ENCODE data around the gene TSPOAP1.

The TSPOAP1 gene

DNA sequence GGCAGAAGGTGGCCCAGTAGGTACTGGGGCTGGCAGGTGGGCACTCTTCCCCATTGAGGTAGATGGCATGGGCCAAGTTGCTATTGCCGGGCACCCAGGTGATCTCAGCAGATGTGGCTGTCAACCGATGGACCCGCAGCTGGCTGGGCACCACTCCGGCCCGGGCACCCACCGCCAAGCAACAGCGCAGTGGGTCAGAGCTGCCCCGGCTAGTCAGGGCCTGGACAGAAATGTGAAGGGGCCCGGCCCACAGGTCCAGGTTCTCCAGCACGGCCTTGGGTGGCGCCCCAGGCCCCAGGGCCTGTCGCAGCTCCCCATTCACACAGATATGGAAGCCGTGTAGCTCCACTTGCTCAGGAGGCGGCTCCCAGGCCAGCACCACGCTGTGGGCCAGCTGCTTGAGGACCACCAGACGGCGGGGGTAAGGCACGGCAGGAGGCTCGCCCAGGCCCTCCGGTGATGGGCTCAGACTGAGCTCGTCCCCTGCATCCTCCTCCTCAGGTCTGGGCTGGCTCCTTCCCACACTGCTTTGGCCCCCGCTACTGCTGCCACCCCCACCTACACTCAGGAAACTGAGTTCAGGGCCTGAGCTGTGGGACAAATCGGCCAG is 16.5 kb downstream of the TSPOAP1 start:
- Mint-ChIP-seq H3K4me1 (ENCODE audit: low read depth) (peaks cover 4% of the 10 kb centered on the region), H3K9me3 (no peaks in the 10 kb centered on the region), H3K27ac (no peak overlapping the region), H3K27me3 (no peaks in the 10 kb centered on the region), H3K4me3 (no peak overlapping the region), H3K36me3 (ENCODE audit: low read depth) (no peaks in the 10 kb centered on the region)

DNA sequence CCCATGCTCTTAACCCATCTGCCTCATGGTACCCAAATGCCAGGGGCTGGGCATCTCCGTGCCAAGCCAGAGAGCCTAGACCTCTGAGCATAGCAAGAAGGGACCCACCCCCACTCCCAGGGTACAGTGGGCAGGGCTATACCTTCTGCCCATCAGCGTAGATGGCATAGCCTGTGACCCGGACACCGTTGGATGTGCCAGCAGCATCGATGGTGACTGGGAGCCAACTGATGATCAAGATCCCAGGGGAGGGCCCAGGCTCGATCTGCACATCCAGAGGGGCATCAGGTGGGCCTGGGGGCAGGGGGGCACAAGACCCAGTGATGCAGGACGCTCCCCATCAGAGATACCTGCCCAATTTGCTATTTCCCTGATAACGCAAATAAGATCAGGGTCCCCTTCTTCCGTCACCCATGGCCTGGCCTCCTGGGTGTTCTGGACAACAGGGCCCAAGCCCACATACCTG is 17.1 kb downstream of the TSPOAP1 start:
- Mint-ChIP-seq H3K4me3 (no peak overlapping the region), H3K36me3 (ENCODE audit: low read depth) (no peaks in the 10 kb centered on the region), H3K27ac (no peak overlapping the region), H3K4me1 (ENCODE audit: low read depth) (no peaks in the 10 kb centered on the region), H3K27me3 (no peaks in the 10 kb centered on the region), H3K9me3 (no peaks in the 10 kb centered on the region)

DNA sequence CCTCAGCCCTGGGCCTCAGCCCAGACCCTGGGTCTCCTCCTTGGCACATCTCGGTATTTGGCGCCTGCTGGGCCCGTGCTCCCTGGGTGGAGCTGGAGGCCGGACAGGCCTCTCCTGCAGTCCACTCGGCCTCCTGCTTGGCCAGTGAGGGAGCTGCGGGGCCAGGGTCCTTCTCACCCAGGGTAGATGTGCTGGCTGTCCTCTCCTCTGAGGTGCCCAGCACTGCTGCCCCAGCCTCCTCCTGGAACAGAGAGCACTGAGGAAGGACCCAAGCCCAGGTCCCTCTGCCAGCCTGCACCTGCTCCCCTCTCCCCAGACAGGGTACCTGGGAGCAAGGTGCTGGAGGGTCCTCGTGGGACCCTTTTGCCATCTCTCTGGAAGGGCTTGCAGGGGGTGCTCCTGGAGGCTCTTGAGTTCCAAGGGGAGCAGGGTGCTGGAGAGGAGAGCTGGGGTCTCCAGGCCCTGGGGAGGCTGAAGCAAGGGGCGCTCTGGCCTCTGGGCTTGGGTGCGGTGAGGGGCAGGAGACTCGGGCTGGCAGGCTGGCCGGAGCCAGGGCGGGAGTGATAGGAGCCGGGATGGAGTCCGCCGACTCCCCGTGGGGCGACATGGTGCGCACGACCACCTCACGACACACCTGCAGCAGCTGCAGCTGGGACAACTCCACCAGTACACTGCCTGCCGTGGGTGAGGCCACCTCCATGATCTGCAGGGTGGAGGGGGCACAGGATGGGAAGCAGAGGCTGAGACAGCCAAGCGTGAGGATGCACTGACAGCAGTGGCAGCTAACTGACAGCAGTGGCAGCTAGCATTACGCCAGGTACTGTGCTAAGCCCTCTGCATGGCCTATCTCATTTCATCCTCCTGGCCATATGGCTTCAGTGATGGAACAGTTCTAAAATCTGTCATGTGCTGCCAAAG is 17.8 kb downstream of the TSPOAP1 start:
- no peaks in the 10 kb centered on the region for H3K27me3 Mint-ChIP-seq
- H3K4me1 Mint-ChIP-seq (ENCODE audit: low read depth), result no peaks in the 10 kb centered on the region
- no peaks in the 10 kb centered on the region for H3K9me3 Mint-ChIP-seq
- H3K27ac Mint-ChIP-seq, result no peak overlapping the region
- H3K4me3 Mint-ChIP-seq, result no peak overlapping the region
- no peaks in the 10 kb centered on the region for H3K36me3 Mint-ChIP-seq (ENCODE audit: low read depth)

DNA sequence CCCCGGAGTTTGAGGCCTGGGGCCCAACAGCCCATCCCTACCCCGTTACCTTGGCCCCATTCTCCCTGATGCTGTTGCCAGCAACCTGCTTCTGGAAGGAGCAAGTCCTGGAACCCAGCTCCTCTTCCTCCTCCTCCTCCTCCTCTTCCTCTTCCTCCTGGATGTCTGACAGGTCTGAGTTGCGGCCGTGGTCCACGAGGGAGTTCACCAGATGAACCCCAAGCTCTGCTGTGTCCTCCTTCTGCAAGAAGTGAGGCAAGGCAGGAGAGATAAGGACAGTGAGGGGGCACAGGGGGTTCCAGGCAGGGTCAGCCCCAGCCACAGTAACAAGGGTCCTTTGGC is 18.7 kb downstream of the TSPOAP1 start:
- Mint-ChIP-seq H3K4me3 (no peak overlapping the region), H3K36me3 (ENCODE audit: low read depth) (no peaks in the 10 kb centered on the region), H3K27ac (no peak overlapping the region), H3K27me3 (no peaks in the 10 kb centered on the region), H3K9me3 (no peaks in the 10 kb centered on the region), H3K4me1 (ENCODE audit: low read depth) (no peaks in the 10 kb centered on the region)

GRCh38 chr17:58308985-58309917 is 19.3 kb downstream of the TSPOAP1 start:
- Mint-ChIP-seq H3K27me3 (no peaks in the 10 kb centered on the region), H3K4me1 (ENCODE audit: low read depth) (peaks cover 2% of the 10 kb centered on the region), H3K36me3 (ENCODE audit: low read depth) (peaks cover 2% of the 10 kb centered on the region), H3K9me3 (no peaks in the 10 kb centered on the region), H3K27ac (no peak overlapping the region), H3K4me3 (no peak overlapping the region)

DNA sequence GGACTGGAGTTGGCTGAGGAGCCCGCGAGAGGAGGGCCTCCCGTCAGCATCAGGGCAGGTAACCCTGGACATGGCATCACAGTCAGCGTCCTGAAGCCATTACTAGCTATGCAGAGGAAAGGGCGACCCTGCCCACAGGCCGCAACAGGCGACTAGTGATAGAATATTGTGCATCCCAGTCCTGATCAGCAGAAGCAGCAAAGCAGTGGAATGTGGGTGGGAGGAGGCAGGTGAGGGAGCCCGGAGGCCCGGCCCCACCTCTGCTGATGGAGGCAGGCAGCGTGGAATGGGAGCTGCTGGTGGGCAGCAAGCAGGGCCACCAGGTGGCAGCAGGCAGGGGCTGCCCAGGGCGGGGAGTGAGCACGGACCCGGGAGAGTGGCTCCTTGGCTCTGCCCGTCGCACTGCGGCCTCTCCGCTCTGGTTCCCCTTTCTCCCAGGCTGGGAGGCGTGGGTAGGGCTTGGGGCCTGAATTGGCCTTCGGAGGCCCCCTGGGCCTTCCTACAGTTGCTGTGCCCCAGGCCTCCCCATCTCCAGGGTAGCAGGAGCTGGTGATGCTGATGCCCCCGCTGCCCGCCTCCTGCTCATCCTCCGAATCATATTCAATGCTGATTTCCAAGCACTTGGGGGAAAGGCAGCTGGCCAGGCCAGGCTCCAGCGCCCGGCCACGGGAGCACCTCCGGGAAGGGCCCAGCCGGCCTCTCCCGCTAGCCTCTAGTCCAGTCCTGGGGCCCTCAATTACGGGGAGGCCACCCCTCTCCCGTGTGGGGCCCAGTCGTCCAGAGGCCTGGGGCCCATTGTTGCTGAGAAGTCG is 20.2 kb downstream of the TSPOAP1 start:
- H3K27ac Mint-ChIP-seq, result no peak overlapping the region
- peaks cover 4% of the 10 kb centered on the region for H3K36me3 Mint-ChIP-seq (ENCODE audit: low read depth)
- no peak overlapping the region for H3K4me3 Mint-ChIP-seq
- H3K27me3 Mint-ChIP-seq, result no peaks in the 10 kb centered on the region
- no peaks in the 10 kb centered on the region for H3K9me3 Mint-ChIP-seq
- peaks cover 7% of the 10 kb centered on the region for H3K4me1 Mint-ChIP-seq (ENCODE audit: low read depth)

DNA sequence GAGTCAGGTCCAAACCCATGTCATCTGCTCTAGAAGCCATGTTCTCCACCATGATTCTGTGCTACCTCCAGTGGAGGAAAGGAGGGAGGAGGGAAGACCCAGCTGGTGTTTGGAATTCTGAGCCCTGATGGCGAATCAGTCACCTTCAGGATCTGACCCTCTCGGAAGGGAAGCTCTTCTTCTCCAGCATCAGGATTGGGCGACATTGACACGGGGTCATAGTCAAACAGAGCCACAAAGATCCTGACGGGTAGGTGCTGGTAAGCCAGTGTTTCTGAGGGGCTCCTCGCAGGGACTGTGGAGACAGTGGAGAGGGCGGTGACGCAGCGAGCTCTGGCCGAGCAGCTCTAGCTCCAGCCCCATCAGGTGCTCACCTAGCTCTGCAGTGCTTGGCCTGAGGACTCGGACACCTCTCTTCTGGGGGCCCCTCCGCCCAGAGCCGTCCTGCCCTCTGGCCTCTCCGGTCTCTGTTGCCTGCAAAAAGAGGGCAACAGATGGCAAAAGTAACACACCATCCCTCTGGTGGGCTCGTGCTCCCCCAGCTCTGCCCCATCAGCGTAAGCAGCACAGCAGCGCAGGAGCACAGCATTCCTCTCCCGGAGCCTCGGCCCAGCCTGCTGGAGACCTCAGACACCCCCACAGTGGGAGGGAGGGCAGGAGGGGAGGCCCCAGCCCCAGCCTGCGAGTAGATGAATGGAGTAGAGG is 21.0 kb downstream of the TSPOAP1 start:
- Mint-ChIP-seq H3K36me3 (ENCODE audit: low read depth) (peaks cover 4% of the 10 kb centered on the region), H3K9me3 (no peaks in the 10 kb centered on the region), H3K4me1 (ENCODE audit: low read depth) (peaks cover 7% of the 10 kb centered on the region), H3K4me3 (no peak overlapping the region), H3K27me3 (no peaks in the 10 kb centered on the region), H3K27ac (no peak overlapping the region)

DNA sequence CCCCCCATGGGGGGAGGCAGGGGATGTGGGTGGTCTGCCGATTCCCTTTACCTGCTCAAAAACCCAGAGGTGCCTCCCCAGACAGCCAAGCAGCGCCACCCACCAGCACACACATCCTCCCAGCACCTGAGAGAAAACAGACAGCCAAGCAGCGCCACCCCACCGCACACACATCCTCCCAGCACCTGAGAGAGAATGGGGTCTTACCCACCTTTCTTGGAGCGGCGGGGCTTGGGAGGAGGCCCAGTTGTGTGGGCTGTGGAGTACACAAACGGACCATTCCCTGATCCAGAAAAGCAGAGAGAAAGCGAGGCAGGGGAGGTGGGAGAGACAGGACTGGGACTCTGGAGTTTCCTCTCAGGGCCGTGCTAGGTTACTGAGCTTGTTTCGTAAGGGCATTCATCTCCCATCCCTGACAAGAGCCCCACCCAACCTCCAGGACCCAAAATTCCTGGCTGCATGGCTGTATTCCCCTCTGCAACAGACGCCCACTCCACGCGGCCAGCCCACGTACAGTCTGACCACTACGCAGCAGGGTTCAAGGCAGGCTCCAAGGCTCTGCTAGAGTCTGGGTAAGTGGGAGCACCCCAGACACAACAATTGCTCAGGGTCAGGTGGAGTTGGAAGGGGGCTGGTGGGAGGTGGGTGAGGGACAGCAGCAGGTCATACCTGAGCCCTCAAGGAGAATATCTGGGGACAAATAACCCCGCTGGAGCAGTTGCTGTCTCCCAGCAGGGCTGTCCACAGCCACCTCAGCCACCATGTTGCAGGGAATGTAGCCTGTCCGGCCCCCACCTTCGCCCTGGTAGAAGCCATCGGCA is 22.3 kb downstream of the TSPOAP1 start:
- H3K27ac Mint-ChIP-seq, result no peak overlapping the region
- H3K4me3 Mint-ChIP-seq, result no peak overlapping the region
- no peaks in the 10 kb centered on the region for H3K9me3 Mint-ChIP-seq
- H3K4me1 Mint-ChIP-seq (ENCODE audit: low read depth), result peaks cover 7% of the 10 kb centered on the region
- H3K36me3 Mint-ChIP-seq (ENCODE audit: low read depth), result peaks cover 4% of the 10 kb centered on the region
- H3K27me3 Mint-ChIP-seq, result no peaks in the 10 kb centered on the region

DNA sequence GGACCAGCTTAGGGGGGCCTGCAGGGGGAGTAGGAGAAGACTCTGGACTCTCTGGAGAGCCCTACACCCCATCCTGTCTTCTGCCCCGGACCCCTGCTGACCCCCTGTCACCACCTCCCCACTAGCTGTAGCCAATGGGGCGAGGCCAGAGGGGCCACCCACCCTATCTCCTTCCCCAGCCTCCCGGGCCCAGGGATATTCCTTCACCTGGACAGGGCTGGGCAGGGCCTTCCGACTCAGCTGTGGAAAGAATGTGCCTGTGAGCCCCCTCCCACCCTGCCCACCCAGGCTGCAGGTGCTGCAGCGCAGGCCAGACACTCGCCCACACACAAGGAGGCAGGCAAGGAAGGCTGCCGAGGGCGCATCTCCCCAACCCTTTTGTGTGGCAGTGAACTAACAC is 23.0 kb downstream of the TSPOAP1 start:
- Mint-ChIP-seq H3K9me3 (no peaks in the 10 kb centered on the region), H3K27ac (no peak overlapping the region), H3K4me1 (ENCODE audit: low read depth) (peaks cover 7% of the 10 kb centered on the region), H3K4me3 (no peak overlapping the region), H3K36me3 (ENCODE audit: low read depth) (peaks cover 4% of the 10 kb centered on the region), H3K27me3 (no peaks in the 10 kb centered on the region)

DNA sequence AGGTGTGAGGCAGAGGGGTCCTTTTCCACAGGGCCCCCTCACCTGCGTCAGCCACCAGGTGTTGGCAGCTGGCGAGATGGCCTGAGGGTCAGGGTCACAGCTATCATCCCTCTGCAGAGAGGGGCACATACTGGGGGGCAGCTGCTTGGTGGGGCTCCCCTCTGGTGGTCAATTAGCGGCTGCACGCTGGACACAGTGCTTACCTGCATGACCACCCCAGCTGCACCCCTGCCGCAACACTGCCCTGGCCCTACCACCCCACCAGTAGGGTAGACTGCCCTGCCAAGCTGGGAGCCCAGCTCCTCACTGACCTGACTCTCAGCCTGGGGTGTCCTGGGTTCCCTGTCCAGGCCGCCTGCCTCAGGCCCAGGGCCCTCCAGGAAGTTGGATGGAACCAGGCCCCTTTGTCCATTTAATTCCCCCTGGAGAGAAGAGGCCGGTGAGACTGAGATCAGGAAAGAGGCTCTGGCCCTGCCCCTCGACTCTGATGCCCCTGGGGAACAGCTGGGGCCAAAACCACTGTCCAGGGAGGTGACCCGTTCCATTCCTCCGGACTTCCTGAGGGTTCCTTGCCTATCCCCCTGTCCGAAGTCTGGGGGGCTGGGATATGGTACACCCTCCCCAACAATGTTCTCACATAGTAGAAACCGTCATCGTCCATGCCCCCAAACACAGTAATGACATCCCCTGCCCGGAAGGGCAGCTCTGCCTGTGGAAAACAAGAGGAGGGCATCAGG is 23.7 kb downstream of the TSPOAP1 start:
- Mint-ChIP-seq H3K27ac (no peak overlapping the region), H3K36me3 (ENCODE audit: low read depth) (peaks cover 4% of the 10 kb centered on the region), H3K4me3 (no peak overlapping the region), H3K9me3 (no peaks in the 10 kb centered on the region), H3K27me3 (no peaks in the 10 kb centered on the region), H3K4me1 (ENCODE audit: low read depth) (peaks cover 7% of the 10 kb centered on the region)

GRCh38 chr17:58303971-58304749 is 24.4 kb downstream of the TSPOAP1 start:
- no peaks in the 10 kb centered on the region for H3K9me3 Mint-ChIP-seq
- peaks cover 4% of the 10 kb centered on the region for H3K36me3 Mint-ChIP-seq (ENCODE audit: low read depth)
- H3K27ac Mint-ChIP-seq, result no peak overlapping the region
- H3K4me3 Mint-ChIP-seq, result no peak overlapping the region
- H3K27me3 Mint-ChIP-seq, result no peaks in the 10 kb centered on the region
- H3K4me1 Mint-ChIP-seq (ENCODE audit: low read depth), result peaks cover 7% of the 10 kb centered on the region

GRCh38 chr17:58302919-58303585 is 25.5 kb downstream of the TSPOAP1 start:
- no peaks in the 10 kb centered on the region for H3K27me3 Mint-ChIP-seq
- H3K4me3 Mint-ChIP-seq, result no peak overlapping the region
- peaks cover 7% of the 10 kb centered on the region for H3K4me1 Mint-ChIP-seq (ENCODE audit: low read depth)
- peaks cover 4% of the 10 kb centered on the region for H3K36me3 Mint-ChIP-seq (ENCODE audit: low read depth)
- H3K27ac Mint-ChIP-seq, result no peak overlapping the region
- no peaks in the 10 kb centered on the region for H3K9me3 Mint-ChIP-seq

All from stimulated activated naive CD8-positive, alpha-beta T cell treated with anti-CD3 and anti-CD28 coated beads, Interleukin-15, Interleukin-2, amounts not matched to agents 100 ng/mL and 50 ng/mL, for 24 hours (primary cell).